GM21447 (cell line): ENCODE data around the gene SLC43A1.

ENCODE experiments used
- ATAC-seq: cut with Tn5 transposase; IDR thresholded peaks from one replicate; pipeline ENCODE4 v1.9.1; 2021; ENCODE audit not compliant: unreplicated experiment

Gene SLC43A1

GRCh38 chr11:57498540-57498939 is 17.0 kb downstream of the SLC43A1 start:
- no peak for ATAC-seq

- ATAC-seq: no peak
Measured at GRCh38 chr11:57497303-57498247, 17.9 kb downstream of the SLC43A1 start.

- ATAC-seq: no peak
Measured at GRCh38 chr11:57496109-57496820, 19.2 kb downstream of the SLC43A1 start.

GRCh38 chr11:57493507-57494503 is 21.7 kb downstream of the SLC43A1 start:
- peak; percentile 88 for ATAC-seq

DNA sequence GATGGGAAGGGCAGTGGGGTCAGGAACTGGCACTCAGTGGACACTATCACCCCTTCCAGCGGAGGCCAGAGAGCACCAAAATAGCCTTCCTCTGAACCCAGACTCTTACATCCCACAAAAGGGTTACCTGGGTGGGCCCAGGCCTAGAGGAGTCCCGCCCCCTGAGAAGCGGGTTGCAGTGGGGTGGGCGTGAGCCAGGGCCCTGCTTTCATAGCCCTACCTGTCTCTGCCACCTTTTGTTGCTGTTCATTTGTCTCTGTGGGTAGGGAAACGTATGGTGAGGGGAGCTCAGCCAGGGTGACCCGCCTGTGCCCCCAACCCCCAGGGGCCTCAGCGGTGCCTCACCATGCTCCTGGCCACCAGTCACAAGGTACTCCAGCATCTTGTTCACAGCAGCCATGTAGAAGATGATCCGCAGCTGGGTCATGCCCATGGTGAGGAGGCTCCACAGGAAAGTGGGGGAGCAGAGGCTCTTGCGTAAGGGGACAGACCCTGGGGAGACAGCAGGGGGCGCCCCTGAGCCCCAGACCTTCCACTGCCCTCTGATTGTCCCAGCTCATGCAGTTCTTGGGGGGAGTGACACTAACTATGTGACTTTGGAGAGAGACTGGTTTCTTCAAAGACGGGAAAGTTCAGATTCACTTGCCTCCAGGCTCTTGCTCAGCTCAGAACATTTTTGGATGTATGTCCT is 24.0 kb downstream of the SLC43A1 start:
- ATAC-seq: no peak

- ATAC-seq: no peak
Measured at GRCh38 chr11:57490456-57491248, 24.9 kb downstream of the SLC43A1 start.

GRCh38 chr11:57487920-57488659 is 27.4 kb downstream of the SLC43A1 start:
- ATAC-seq: no peak

GRCh38 chr11:57487021-57487778 is 28.3 kb downstream of the SLC43A1 start:
- ATAC-seq: no peak

GRCh38 chr11:57485217-57485990 is 30.1 kb downstream of the SLC43A1 start:
- ATAC-seq: no peak

DNA sequence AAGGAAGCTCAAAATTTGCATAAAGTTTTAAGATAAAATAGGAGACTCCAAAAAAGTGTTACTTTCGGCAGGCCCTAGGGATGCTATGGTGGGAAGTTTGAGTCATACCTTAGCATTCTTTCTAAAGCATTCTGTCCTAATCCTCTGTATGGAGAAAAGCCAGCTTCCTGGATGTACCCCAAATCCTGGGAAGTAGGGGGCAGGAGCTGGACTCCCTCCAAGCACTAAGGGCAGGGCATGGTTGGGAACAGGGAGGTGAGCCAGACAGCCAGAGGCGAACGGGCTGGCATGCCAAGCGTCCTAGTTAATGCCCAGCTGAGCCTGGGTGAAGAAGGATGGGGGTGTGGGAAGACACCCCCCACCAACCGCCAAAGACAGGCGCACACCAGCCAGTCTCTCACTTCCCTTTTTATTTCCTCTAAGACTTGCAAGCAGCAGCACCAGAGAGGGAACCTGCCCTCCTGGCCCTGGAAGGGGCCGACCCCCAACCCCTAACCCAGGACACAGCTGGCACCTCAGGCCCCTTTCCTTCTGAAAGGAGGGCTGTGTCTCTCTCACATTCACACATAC is 31.3 kb downstream of the SLC43A1 start:
- ATAC-seq: peak; percentile 59

- ATAC-seq: no peak
Measured at GRCh38 chr11:57483562-57483918, 32.0 kb downstream of the SLC43A1 start.

DNA sequence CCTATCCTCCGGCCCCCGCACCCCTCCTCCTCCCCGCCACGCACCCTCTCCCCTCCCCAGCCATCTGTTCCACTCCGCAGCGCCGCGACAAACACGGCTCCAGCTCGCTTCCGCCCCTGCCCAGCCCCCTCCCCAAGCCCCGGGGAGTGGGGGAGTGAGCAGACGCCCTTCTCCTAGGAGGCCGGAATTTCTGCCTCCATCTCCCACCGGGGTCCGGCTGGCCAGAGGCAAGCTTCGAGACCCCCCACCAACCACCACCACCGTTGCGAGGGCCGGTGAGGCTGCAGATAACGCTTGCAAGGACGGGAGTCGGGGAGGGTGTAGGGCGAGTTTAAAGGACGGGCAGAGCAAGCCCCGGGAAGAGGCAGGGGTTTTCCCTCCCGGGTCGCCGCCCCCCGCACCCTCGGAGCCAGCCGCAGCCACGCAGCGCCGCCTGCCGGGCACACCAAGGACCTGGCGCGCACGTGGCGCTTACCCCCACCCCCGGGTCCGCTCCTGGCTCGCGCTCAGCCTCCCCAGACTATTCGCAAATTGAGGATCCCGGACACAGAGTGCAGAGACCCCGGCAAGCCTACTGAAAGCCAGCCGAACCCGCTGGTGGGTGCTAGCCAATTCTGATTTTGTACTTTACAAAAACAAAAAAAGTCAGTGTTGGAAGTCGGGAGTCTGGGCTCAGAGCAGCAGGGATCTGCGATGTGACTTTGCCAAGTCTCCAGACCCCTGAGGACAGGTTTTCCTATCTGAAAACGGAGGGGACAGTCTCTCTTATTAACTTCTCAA is 32.5 kb downstream of the SLC43A1 start:
- ATAC-seq: no peak

- no peak for ATAC-seq
Measured at GRCh38 chr11:57481915-57482781, 33.4 kb downstream of the SLC43A1 start.

DNA sequence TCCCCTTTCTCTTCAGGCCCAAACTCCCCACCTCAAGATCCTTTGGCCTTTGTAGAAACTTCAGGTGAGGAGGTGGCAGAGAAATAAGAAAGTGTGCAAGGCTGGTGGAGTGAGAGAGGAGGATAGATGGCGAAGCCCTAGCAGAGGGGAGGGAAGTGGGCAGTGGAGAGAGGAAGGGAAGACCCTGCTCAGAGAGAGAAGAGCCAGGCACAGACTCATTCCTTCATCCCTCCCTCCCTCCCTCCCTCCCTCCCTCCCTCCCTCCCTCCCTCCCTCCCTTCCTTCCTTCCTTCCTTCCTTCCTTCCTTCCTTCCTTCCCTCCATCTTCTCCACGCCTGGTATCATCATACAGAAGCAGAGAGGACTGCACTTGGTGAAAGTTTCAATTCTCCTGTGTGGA is 34.2 kb downstream of the SLC43A1 start:
- ATAC-seq: no peak

DNA sequence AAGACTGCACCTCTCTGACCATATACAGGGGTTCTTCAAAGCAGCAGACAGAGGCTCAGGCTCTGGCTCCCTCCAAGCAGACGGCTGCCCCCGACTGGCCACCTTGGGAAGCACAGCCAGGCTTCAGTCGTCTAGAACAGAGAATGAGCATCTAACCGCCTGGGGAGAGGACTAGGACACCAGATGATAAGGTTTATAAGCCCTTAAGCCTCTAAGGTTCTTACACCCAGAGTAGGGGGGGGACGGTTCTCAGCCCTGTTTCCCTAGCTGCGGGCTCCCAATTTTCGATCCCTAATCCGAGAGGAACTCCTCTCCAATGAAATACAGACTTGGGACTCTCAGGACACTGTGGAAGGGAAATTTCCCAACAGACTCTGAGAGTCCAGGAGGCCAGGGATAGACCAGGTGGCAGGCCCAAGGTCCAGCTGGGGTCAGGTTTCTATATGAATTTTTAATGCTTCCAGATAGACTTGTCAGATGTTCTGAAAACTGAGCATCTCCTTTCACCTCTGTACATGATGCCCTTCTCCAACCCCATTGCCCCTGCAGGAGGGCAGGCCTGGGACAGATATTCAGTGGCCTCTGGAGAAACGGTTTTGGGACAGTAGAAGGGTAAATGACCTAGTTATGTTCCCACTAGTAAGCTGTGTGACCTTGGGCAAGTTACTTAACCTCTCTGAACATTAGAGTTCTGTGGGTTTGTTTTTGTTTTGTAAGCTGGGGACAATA is 34.9 kb downstream of the SLC43A1 start:
- ATAC-seq: peak; percentile 26
